ENCODE measurements around the gene DNM3.

DNM3 gene

DNA sequence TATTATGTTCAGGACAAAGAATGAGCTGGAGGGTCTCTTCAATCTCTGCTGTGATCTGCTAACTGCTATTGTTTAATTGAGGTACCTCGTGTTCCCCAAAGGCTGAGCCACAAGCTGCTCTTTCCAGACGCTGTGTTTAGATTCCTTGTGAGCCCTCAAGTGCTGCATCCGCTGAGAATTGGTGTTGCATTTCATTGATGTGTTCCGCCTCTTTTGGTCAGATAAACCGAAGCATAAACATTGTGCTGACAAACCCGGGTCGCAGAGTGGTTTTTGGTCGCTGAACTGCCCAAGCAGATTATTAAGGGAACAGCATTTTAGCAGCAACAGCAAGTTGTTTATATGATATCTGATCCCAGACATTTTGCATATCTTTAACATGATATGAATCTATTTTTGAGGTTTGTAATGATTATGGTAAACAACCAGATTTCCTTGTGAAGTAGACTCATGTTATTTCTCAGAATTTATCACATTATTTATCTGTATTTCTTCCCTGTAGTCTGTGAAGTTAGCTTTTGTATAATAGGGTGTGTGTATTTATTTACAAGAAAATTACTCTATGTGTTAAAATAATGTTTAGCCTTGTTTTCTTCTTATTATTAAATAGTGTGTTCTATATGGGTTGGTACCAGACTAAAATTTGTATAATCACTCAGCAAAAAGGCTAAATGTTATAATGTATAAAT, 362.0 kb downstream of the DNM3 start:
- no peak for DNase-seq

DNA sequence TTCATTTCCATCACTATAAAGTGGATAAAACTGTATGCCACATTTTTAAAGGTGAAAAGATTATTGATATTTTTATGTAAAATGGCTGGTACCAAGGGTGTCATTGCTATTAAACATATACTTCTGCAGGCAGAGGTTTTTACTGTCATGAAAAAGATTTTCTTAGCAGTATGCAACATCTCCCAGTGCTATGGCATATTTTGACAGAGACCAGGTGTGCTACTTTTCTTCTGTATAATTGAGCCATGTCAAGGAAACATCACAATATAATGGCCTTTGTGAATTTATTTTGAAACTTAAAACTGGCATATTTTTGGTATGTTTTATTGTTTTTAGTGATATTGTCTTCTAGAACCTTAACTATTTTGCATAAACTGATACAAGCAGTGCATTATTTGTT, 362.6 kb downstream of the DNM3 start:
- DNase-seq, result no peak

DNA sequence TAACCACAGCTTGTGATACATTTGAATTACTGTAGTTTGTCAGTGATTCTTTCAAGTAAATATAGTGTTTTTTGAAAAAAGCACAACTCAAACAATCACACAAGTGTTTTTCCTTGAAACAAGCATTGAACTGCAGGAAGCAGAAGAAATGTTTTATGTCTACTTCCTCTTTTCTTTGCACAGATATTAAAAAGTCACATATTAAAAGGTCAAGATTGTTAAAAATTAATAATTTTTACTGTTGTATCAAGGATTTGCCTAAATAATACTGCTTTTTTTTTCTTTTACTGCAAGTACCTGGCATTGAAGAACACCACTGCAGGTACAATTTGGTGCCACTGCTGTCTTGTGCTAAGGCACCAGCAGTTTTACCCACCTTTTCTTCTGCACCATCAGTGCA, 365.0 kb downstream of the DNM3 start:
- DNase-seq, result no peak

DNA sequence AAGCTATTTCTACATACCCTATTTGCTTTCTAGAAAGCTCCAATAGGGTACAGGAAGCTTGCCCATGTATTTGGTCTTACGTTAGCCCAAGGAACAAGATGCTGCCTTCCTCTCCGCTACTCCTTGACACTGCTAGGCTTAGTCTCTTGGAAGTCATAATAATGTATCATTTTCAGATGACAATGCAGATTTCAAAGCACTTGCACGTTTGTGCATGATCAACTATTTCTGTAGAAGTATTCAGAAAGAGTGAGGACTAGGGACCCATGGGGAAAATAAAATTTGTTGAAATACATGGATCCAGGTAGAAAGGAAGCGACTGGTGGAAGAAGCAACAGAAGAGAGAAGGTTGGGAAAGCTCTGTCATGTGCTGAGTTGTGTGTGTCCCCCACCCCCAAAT, 367.3 kb downstream of the DNM3 start:
- no peak for DNase-seq

DNA sequence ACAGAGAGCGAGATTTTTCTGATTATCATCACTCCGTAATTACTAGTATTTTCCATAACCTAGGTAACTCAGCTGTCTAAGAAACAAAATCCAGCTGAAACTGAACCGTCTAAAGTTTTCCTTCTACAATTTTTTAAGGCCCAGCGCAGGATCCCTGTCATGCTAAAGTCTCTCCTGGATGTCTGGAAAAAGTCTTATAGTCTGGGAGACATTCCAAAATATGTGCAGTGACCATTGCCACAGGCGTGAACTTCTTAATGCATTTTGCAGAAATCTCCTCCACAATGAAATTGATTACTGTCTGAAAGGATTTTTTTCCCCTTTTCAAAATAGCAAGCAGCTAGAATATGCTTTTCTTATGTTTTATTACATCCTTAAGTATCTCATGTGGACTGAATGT, 369.9 kb downstream of the DNM3 start:
- DNase-seq, result no peak

DNA sequence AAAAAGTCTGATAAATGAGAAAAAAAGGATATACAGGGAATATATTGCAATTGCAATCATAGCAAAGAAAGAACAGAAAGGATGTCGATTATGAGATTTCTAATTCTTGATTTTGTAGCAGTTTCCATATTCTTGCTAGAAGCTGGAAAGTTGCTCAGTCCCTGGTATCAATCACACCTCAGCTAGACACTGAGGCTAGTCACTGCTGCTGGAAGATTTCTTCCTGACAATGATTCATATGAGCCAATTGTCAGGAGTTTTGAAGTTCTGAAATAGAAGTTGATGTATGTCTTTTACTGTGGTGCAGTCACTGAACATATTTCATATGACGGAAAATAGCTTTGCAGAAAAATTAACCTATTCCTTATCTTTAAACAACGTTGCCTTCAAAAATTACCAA, 370.8 kb downstream of the DNM3 start:
- no peak for DNase-seq

DNA sequence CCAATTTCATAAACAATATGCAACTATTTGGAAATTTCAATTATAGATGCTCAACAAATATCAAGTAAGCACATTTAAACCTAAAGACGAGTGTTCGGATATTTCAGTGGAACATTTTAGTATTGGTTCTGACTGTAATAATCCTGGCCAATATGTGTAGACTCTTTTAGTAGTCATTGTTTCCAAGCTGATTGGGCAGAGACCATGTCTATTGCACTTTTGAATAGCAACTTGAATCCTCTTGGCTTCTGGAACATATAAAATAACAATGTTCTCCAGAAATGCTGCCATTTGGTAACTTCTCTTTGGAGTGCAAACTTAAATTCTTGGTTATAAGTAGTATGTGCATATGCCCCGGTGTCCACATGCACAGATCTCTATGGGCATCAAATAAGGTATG, 373.7 kb downstream of the DNM3 start:
- no peak for DNase-seq

DNA sequence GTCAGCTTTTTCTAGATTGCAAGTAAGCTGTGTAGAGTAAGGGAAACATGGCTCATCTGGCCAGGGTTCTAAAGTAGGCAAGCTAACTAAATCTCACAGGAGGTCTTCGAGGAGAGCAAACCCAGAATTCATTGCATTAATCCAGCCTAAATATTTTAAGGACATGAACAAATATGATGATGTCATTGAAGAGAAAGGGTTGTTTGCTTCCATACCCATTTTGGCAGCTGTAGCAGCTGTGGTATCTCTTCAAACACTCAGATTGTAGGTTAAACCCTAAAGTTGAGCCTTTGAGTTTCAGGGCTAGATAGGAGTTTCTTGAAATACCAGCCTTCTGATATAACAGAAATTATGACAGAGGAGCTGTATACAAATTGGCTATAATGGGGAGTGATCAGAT, 378.7 kb downstream of the DNM3 start:
- no peak for DNase-seq

DNA sequence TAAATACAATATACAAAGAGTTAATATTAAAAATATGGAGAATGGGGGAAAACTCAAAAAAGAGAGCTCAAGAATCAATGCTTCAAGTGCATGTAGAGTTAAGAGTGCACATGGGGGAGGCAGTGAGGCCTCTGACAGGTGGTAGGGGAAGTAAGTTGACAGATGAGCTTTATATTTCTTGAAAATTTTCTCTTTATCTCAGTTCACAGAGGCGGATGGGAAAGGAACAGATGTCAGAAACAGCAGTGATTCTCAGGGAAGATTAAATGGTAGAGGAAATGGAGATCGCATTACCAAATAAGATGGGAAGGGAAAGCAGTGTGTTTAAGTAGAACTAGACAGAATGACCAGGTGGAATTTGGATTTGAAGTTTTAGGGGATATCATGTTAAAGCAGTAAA, 379.1 kb downstream of the DNM3 start:
- no peak for DNase-seq

DNA sequence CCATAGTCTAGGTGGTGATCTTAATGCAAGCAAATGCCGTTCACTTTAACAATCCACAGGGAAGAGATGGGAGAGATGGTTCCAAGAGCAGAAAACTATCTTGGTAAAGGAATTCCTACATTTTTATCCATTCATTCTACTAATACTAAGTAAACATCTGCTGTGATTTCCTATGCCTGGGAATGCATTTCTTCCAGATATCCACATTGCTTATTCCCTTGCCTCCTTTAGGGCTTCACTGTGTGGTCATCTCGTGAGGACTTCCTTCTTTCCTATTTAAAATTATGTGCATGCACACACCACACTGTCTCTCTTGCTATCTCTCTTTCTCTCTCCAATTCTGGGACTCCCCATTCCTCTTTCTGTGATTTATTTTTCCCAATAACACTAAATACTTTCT, 380.1 kb downstream of the DNM3 start:
- no peak for DNase-seq

DNA sequence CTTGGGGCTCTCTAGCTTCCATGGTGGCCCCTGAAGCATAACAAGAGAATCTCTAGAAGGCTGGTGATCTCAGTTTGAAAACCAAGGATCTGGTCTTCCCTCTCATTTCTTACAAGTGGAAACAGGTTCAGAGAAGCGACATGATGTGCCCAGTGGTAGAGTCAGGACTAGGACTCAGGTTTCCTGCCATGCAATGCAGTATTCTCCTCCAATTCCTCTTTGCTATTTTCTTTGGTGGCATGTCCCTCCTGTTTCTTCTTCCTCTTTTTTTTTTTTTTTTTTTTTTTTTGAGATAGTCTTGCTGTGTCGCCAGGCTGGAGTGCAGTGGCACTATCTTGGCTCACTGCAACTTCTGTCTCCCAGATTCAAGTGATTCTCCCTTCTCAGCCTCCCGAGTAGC, 383.6 kb downstream of the DNM3 start:
- no peak for DNase-seq

DNA sequence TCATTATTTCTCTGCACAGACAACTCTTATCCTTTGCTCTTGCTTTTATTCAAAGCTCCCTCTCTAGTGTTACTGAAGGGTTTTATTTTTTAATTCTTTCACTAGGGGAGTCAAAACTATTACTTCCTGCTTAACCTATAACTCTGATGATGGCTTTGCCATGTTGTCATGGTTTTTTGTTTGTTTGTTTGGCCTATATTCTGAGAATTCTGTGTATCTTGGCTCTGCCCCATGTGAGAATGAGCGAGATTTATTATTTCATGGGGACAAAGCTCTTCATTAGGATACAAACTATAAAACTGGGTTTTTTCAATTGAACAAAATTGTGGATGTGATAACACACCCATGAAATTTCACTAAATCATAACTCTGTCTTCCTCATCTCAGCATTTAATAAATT, 388.6 kb downstream of the DNM3 start:
- DNase-seq, result no peak

DNA sequence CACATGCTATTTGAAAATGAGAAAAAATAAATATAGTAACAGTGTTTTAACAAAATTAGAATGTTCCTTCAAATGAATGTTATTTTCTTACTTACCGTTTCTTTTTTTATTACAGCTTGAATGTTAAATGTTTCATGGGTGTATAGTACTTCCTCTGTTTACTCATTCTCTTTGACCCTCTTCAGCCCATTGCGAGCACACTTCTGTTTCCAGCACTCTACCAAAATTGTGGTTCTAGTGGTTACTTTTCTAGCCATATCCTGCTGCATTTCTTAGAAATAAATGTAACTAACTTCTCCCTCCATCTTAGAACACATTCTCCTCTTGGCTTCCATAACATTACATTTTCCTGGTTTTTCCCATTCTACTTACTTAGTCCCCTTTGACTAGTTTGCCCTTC, 389.2 kb downstream of the DNM3 start:
- no peak for DNase-seq

DNA sequence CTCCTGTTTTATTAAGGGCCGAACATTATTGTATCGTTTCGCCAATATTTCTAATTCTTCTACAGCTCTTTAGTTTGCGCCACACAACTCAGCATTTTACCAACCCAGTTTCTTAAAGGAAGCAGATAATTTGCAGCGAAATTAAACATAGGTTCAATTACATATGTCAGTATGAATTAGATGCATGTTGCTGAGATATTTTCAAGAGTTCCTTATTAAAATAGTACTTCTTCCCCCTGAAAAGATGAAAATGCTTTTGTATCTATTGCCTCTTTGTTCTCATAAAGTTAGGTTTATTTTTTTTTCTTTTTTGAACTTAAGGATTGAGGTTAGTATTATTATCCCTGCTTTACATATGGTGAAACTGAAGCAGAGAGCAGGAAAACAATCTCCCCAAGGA, 395.7 kb downstream of the DNM3 start:
- no peak for DNase-seq

DNA sequence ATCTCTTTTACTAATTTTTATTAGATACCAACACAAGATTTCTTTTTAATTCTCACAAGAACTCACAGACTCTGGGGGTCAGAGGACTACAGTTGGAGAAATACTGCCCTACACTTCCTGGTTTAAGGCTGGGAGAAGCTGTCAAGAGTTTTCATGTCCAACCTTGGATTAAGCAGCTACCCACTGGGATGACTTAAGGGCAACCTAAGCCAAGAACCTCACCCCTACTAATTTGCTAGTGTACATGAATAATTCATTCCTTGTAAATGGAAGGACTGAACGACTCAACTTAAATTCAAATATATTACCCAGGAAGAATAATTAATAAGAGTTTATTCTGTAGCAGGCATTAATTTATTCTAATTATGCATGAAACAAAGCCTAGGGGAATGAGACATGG, 396.9 kb downstream of the DNM3 start:
- DNase-seq, result no peak

DNA sequence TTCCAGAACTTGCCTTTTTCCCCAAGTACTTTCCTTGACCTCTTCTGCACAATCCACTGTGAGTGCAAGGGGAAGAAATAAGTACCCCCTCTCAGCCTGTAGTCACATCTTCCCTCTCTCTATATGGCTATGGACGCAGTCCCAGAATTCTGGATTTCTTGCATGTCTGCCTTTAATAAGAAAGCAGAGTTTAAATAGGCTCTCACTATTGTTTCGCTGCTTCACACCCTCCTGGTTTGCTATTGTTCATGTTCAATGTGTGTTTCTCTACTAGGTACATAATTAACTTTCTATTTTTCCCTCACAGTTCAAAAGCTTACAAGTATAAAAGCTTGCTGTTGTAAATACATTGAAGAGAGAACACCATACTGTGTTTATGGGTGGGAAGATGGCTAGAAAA, 397.7 kb downstream of the DNM3 start:
- DNase-seq, result no peak

DNA sequence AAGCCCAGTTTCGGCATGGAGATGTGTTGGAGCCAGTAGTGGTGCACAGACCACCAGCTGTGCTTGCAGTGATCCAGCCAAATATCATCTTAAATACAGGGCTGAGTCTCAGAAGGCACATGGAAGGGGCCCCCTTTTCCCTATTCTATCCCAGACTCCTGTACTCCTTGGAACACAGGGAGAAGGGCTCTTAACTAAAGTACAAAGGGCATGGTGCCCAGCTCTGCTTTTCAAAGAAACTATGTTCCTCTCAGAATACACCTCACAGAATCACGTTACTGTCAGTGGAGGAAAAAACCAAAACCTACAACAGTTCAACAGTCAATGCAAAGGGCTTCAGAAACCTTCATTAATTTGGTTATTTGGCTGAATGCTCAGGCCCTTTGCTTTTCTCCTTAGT, 398.6 kb downstream of the DNM3 start:
- DNase-seq, result no peak

DNA sequence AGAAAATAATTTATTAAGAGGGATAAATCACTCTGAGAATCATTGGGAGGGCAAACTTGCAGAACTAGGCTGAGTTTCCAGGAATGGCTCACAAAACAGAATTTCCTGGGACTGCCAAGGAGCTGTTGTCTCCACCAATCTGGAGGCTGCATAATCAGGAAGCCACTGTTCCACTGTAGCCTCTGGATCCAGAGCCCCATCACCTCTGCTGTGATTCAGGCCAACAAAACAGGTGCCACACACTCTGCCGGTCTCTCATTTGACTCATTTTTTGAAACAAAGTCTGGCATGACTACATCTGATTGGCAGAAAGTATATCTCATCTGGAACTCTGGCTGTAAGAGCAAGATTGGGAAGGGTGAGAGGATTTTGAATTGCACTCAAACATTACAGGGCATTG, 400.2 kb downstream of the DNM3 start:
- no peak for DNase-seq

DNA sequence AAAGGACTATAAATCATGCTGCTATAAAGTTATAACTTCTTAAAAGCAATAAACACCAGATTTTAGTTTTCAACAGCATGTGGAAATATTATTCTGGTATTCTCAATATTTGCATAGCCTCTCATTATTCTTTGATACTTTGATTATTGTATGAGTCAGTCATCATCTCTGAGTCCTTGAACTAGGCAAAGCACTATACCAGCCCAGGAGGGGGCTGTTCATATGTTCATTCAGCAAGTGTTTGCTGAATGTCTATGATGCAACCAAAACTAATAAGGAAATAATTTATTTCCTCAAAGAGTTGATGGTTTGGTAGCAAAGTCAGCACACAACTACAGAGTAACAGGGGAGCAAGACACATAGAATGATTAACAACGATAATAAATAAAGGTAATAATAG, 403.6 kb downstream of the DNM3 start:
- no peak for DNase-seq

DNA sequence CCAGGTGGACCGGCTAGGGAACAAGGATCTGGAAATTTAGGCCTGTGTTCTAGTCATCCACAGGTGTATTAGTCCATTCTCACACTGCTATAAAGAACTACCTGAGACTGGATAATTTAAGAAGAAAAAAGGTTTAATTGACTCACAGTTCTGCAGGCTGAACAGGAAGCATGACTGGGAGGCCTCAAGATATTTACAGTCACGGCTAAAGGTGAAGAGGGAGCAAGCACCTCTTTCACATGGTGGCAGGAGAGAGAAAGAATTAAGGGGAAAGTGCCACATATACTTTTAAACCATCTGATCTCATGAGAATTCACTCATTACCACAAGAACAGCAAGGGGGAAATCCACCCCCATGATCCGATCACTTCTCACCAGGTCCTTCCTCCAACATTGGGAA, 404.5 kb downstream of the DNM3 start:
- no peak for DNase-seq

DNA sequence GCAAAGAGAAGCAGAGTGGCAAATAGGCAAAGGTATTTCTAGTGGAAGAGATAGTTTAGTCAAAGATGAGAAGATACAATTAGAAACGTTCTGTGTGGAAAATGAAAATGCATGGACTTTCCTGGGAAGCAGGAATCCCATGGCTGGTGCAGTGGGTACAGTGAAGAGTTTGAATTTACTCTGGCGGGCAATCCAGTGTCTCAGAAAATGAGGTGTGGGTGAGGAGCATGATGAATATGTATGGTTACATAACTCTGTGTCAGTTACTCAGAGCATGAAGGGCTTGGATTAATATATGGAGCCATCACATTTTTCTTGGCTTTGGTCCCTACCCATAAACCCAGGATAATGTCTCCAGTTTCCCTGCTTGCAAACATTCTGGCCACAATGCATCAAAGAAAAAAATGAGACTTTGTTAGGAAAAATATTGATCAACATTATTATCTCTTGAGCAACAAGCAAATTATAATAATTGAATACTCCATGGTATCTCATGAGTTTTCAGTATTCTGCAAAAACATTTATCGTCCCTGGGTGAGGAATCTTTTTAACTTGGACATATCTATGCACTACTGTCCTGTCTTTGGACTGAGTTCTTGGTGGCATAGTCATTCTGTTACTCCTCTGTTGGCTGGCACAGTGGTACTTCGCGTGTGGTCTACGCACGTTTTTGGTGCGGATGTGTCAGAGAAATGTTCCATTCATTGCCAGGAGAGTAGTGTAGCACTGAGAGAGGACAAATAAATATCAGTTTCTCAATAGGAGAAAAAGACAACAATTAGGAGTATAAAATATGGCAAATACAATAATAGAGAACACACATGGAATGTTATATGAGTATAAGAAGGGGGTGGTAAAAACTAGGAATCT, 405.5 kb downstream of the DNM3 start:
- no peak for DNase-seq

DNA sequence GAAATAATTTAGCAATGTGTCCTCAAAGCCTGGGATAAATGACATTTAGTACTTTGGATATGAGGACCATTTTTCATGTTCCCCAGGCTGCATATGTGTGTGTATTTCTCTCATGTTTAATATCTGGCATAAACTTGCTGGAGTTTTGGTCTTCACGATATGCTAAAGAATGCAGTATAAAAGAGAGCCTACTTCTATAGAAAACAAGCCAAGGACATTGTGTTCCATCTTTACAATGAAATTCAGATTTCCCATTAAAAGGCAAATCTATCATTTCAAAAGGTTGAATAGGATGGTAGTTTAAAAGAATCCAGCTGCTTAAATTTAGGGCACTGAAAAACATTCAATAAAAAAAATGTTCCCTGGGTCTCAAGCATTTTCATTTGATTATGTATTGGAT, 410.2 kb downstream of the DNM3 start:
- DNase-seq, result no peak

DNA sequence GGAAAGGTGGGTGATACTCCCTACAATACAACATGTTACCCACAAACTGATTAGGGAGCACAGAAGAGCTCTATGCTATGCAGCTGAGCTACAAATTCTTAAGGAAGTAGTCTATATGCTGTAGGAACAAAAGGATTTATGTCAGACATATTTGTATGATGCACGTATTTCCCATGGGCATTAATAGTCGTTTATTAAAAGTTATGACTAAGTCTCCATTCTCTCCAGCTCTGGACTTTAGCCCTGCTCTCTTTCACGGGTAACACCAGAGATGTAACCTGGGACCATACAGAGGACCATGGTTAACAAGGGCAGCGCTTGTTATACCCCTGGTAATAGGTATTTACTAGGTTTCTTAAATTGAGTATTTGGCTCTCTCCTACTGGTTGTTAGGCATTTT, 411.0 kb downstream of the DNM3 start:
- no peak for DNase-seq

DNA sequence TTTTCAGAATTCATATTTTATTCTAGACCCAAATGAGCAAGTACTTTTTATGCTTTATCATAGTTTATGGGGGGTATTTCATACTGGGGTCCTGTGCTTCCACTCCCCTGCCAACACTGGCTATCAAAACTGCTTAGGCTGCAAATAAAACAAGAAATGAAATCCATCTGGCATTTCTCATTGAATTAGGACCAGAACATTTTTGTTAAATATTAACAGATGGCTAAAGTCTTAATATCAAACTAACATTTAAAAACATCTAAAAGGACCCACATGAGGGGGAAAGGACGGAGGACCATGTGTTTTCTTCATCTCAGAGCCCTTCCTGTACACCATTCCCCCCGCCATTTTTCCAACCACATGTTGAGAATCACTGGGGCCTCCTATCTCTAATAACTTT, 411.7 kb downstream of the DNM3 start:
- DNase-seq, result no peak
